ENCODE measurements around the gene ZNF554. TPM values are rescaled to one million over a fixed set of nuclear protein-coding genes. Genes with fewer than 3 reads are reported as not detected.
A peak's percentile ranks its signal among the peaks of the same experiment; 100 is the strongest.

The ZNF554 gene
- total RNA-seq, 1 donor = 4.8 TPM

- no peak for DNase-seq (ENCODE audit: low read depth in 2 of 3, low spot score in 2 of 3)
Observed at GRCh38 chr19:2823646-2824045, 4.0 kb downstream of the ZNF554 start.

GRCh38 chr19:2824129-2824528, 4.5 kb downstream of the ZNF554 start:
- DNase-seq (ENCODE audit: low read depth in 2 of 3, low spot score in 2 of 3) = no peak

- no peak for DNase-seq (ENCODE audit: low read depth in 2 of 3, low spot score in 2 of 3)
Observed at GRCh38 chr19:2827022-2827421, 7.4 kb downstream of the ZNF554 start.

GRCh38 chr19:2827840-2828489, 8.3 kb downstream of the ZNF554 start:
- DNase-seq (ENCODE audit: low read depth in 2 of 3, low spot score in 2 of 3) = no peak

GRCh38 chr19:2834294-2834871, 14.7 kb downstream of the ZNF554 start:
- peak in 1 of 3 donors; percentile 12 for DNase-seq (ENCODE audit: low read depth in 2 of 3, low spot score in 2 of 3)

GRCh38 chr19:2837430-2837829, 17.8 kb downstream of the ZNF554 start:
- DNase-seq (ENCODE audit: low read depth in 2 of 3, low spot score in 2 of 3) = no peak

GRCh38 chr19:2840794-2841791, 21.4 kb downstream of the ZNF554 start, which contains the start of gene ZNF555:
Gene ZNF555 (plus strand): TSS chr19:2841475. CDS start chr19:2841573, 98 bp downstream.
- peak; percentile 91 to 100 (median 100) for DNase-seq (ENCODE audit: low read depth in 2 of 3, low spot score in 2 of 3)

- peak in 1 of 3 donors; percentile 21 for DNase-seq (ENCODE audit: low read depth in 2 of 3, low spot score in 2 of 3)
Observed at GRCh38 chr19:2841855-2842574, 22.3 kb downstream of the ZNF554 start.

GRCh38 chr19:2845107-2845506, 25.4 kb downstream of the ZNF554 start:
- DNase-seq (ENCODE audit: low read depth in 2 of 3, low spot score in 2 of 3) = no peak

GRCh38 chr19:2846180-2846894, 26.7 kb downstream of the ZNF554 start:
- DNase-seq (ENCODE audit: low read depth in 2 of 3, low spot score in 2 of 3) = no peak

- DNase-seq (ENCODE audit: low read depth in 2 of 3, low spot score in 2 of 3) = no peak
Observed at GRCh38 chr19:2847507-2847906, 27.8 kb downstream of the ZNF554 start.

- DNase-seq (ENCODE audit: low read depth in 2 of 3, low spot score in 2 of 3) = no peak
Observed at GRCh38 chr19:2848616-2849015, 28.9 kb downstream of the ZNF554 start.

GRCh38 chr19:2850256-2850925, 30.7 kb downstream of the ZNF554 start:
- DNase-seq (ENCODE audit: low read depth in 2 of 3, low spot score in 2 of 3) = no peak

- DNase-seq (ENCODE audit: low read depth in 2 of 3, low spot score in 2 of 3) = peak in 1 of 3 donors; percentile 47
Observed at GRCh38 chr19:2852598-2852997, 32.9 kb downstream of the ZNF554 start.

GRCh38 chr19:2853015-2853606, 33.4 kb downstream of the ZNF554 start:
- peak in 1 of 3 donors; percentile 48 for DNase-seq (ENCODE audit: low read depth in 2 of 3, low spot score in 2 of 3)

GRCh38 chr19:2854849-2855248, 35.2 kb downstream of the ZNF554 start:
- no peak for DNase-seq (ENCODE audit: low read depth in 2 of 3, low spot score in 2 of 3)

GRCh38 chr19:2856457-2857050, 36.9 kb downstream of the ZNF554 start:
- peak in 1 of 3 donors; percentile 34 for DNase-seq (ENCODE audit: low read depth in 2 of 3, low spot score in 2 of 3)

GRCh38 chr19:2858864-2859263, 39.2 kb downstream of the ZNF554 start:
- no peak for DNase-seq (ENCODE audit: low read depth in 2 of 3, low spot score in 2 of 3)

- no peak for DNase-seq (ENCODE audit: low read depth in 2 of 3, low spot score in 2 of 3)
Observed at GRCh38 chr19:2863816-2864215, 44.1 kb downstream of the ZNF554 start.

All from hematopoietic multipotent progenitor cell (in vitro differentiated cells).